Measurements from ENCODE around the gene SRP14. TPM values are rescaled to one million over a fixed set of nuclear protein-coding genes. Genes with fewer than 3 reads are reported as not detected.
"Not testable (repeated sequence)": the region's sequence is repeated elsewhere in the genome, so short reads cannot be mapped to it uniquely, and the experiment has no call there.

The SRP14 gene
- total RNA-seq, 2 experiments from 2014 or later: 155 to 170 TPM

GRCh38 chr15:39992953-39993352 lies 46.0 kb downstream of the SRP14 start:
- H3K9me3 Mint-ChIP-seq; POLR2A ChIA-PET; DNase-seq; H3K4me3 Mint-ChIP-seq; ATAC-seq (ENCODE audit: low read depth); H3K4me1 Mint-ChIP-seq; H3K27ac Mint-ChIP-seq; H3K27me3 Mint-ChIP-seq: not testable (repeated sequence)
- H3K36me3 Mint-ChIP-seq: peaks cover 38% of the 10 kb centered on the region

- Mint-ChIP-seq H3K9me3 (no peaks in the 10 kb centered on the region), H3K27me3 (no peaks in the 10 kb centered on the region), H3K36me3 (peaks cover 31% of the 10 kb centered on the region), H3K4me3 (no peak overlapping the region), H3K27ac (no peak overlapping the region), H3K4me1 (peaks cover under 1% of the 10 kb centered on the region)
- POLR2A ChIA-PET: no interaction called here
- no peak for ATAC-seq (ENCODE audit: low read depth)
- DNase-seq: no peak
These were observed 48.3 kb downstream of the SRP14 start for GRCh38 chr15:39990706-39991105.

GRCh38 chr15:39987821-39988220 lies 51.2 kb downstream of the SRP14 start:
- H3K4me3 Mint-ChIP-seq: no peak overlapping the region
- DNase-seq (no peak), ATAC-seq (ENCODE audit: low read depth) (no peak)
- H3K4me1 Mint-ChIP-seq: peaks cover 3% of the 10 kb centered on the region
- H3K9me3 Mint-ChIP-seq: peaks cover 4% of the 10 kb centered on the region
- no peaks in the 10 kb centered on the region for H3K27me3 Mint-ChIP-seq
- H3K27ac Mint-ChIP-seq: no peak overlapping the region
- peaks cover 43% of the 10 kb centered on the region for H3K36me3 Mint-ChIP-seq
- POLR2A ChIA-PET: no interaction called here

Other genes starting within 250 kb of the SRP14 start
- gene GPR176, start 118.9 kb downstream of the SRP14 start, total RNA-seq: under 1 TPM; 0.09 to 0.14 TPM
- gene EIF2AK4, start 105.1 kb downstream of the SRP14 start, total RNA-seq: 10 to 100 TPM; 26.4 to 28.7 TPM
- gene BMF, start 69.7 kb upstream of the SRP14 start, total RNA-seq: 10 to 100 TPM; 20.6 to 24.6 TPM
- 10 to 100 TPM; 59.3 TPM for gene BUB1B, start 121.9 kb upstream of the SRP14 start, total RNA-seq
- gene PAK6, start 199.9 kb upstream of the SRP14 start, total RNA-seq: 1 to 10 TPM in 1 of 2 experiments, under 1 TPM in 1; 0.91 to 1.3 TPM
- under 1 TPM in 1 of 2 experiments, not detected in 1; 0.26 TPM for gene ANKRD63, start 243.9 kb upstream of the SRP14 start, total RNA-seq

All from activated naive CD8-positive, alpha-beta T cell treated with anti-CD3 and anti-CD28 coated beads, Interleukin-2, amount 10 ng/mL, durations not matched to agents 7 days and 5 days (primary cell).